Fibroblast of lung (primary cell): Measurements from ENCODE around the gene CLSTN1. TPM values are rescaled to one million over a fixed set of nuclear protein-coding genes. Genes with fewer than 3 reads are reported as not detected.

ENCODE experiments used
- DNase-seq, 2 donors: peaks; one replicate each; pipeline versions ENCODE4 v3.0.0 to v3.0.0-alpha.2; 2010; ENCODE audit warnings: low read depth in 2 of 2
- H2AFZ ChIP-seq: 2 replicates; pipeline ENCODE4 v1.5.1; 2012; ENCODE audit warnings: low read length, control low read depth, inconsistent platforms
- H3K27ac ChIP-seq: 2 replicates; pipeline ENCODE4 v1.5.1; 2011; ENCODE audit warnings: low read length, control low read depth; ENCODE audit not compliant: insufficient read depth
- H3K27me3 ChIP-seq: 2 replicates; pipeline ENCODE4 v1.5.1; 2011; ENCODE audit warnings: mild to moderate bottlenecking, low read length; ENCODE audit not compliant: control insufficient read depth, insufficient read depth
- H3K36me3 ChIP-seq: 2 replicates; pipeline ENCODE4 v1.5.1; 2011; ENCODE audit warnings: low read length; ENCODE audit not compliant: control insufficient read depth, insufficient read depth
- H3K4me1 ChIP-seq: 2 replicates; pipeline ENCODE4 v1.5.1; 2011; ENCODE audit warnings: low read length; ENCODE audit not compliant: control insufficient read depth, insufficient read depth; ENCODE audit errors: extremely low read depth
- H3K4me2 ChIP-seq: 2 replicates; pipeline ENCODE4 v1.5.1; 2011; ENCODE audit warnings: low read length, control low read depth; ENCODE audit not compliant: insufficient read depth; ENCODE audit errors: extremely low read depth
- H3K4me3 ChIP-seq, 4 experiments: fragments of 200-600 bp in 1 of 4; sonication (generic) in 1 of 4; replicated peaks in 1 of 4; 2 replicates each; pipeline ENCODE4 v1.5.1; 2011 to 2016; ENCODE audit warnings: low read length in 4 of 4, low read depth in 3 of 4, mild to moderate bottlenecking in 3 of 4, control low read depth in 2 of 4, inconsistent platforms in 1 of 4, mixed read lengths in 1 of 4; ENCODE audit not compliant: insufficient read depth in 1 of 4; ENCODE audit errors: control extremely low read depth in 1 of 4
- H3K79me2 ChIP-seq: 2 replicates; pipeline ENCODE4 v1.5.1; 2012; ENCODE audit warnings: mild to moderate bottlenecking, low read length, inconsistent platforms; ENCODE audit not compliant: control insufficient read depth, insufficient read depth
- H3K9ac ChIP-seq: 2 replicates; pipeline ENCODE4 v1.5.1; 2011; ENCODE audit warnings: mild to moderate bottlenecking, low read length, control low read depth; ENCODE audit not compliant: insufficient read depth
- H3K9me3 ChIP-seq: 2 replicates; pipeline ENCODE4 v1.5.1; 2012; ENCODE audit warnings: low read depth, low read length; ENCODE audit not compliant: control insufficient read depth, insufficient read depth
- H4K20me1 ChIP-seq: 2 replicates; pipeline ENCODE4 v1.5.1; 2011; ENCODE audit warnings: low read length; ENCODE audit not compliant: control insufficient read depth, insufficient read depth; ENCODE audit errors: extremely low read depth
- CTCF ChIP-seq, 2 donors: IDR thresholded peaks in 1 of 2; conservative IDR thresholded peaks in 1 of 2; 1 replicate in 1 of 2; 2 replicates in 1 of 2; pipeline ENCODE4 v1.5.1; 2011 to 2012; ENCODE audit warnings: low read length in 2 of 2, control low read depth in 1 of 2, inconsistent platforms in 1 of 2, low read depth in 1 of 2, mild to moderate bottlenecking in 1 of 2
- EZH2 ChIP-seq: IDR thresholded peaks from 2 replicates; pipeline ENCODE4 v1.5.1; 2012; ENCODE audit warnings: low read length, control low read depth, mild to moderate bottlenecking; ENCODE audit errors: missing control alignments
- polyA plus RNA-seq, 2 donors: library from polyadenylated mRNA; depleted of rRNA in 1 of 2; stranded (reverse) in 1 of 2; unstranded in 1 of 2; fragments of >200 nt; gene quantifications; 2 replicates each; pipeline ENCODE4 v1.2.1, GENCODE V29; 2011 to 2012; ENCODE audit warnings: missing spikeins in 1 of 2
- total RNA-seq: library from RNA; depleted of rRNA; stranded (reverse); fragments of >200 nt; gene quantifications from 2 replicates; pipeline ENCODE4 v1.2.1, GENCODE V29; 2014

CLSTN1 gene
- total and polyA plus RNA-seq, 2 donors (not counting 1 experiment from before 2014, with no cell fraction given): 57.4 to 115 TPM

GRCh38 chr1:9761855-9762254 lies 61.9 kb downstream of the CLSTN1 start:
- Histone ChIP-seq H3K9ac (no peak overlapping the region), H3K79me2 (no peaks in the 10 kb centered on the region), H3K4me1 (peaks cover 4% of the 10 kb centered on the region), H3K4me2 (no peak overlapping the region), H3K9me3 (no peaks in the 10 kb centered on the region), H3K4me3 (no peak overlapping the region), H2AFZ (no peak overlapping the region), H4K20me1 (no peaks in the 10 kb centered on the region), H3K27ac (no peak overlapping the region), H3K27me3 (no peaks in the 10 kb centered on the region), H3K36me3 (no peaks in the 10 kb centered on the region)
- DNase-seq: no peak
- TF ChIP-seq CTCF (conservative IDR thresholded peaks at IDR 0.05 in 1 of 2, IDR thresholded peaks at IDR 0.05 in 1 of 2; ENCODE audit: low read depth in 1 of 2, low read length in 2 of 2): no peak
- no peak for TF ChIP-seq EZH2

GRCh38 chr1:9760824-9761223 lies 62.9 kb downstream of the CLSTN1 start:
- Histone ChIP-seq H3K9me3 (no peaks in the 10 kb centered on the region), H3K79me2 (no peaks in the 10 kb centered on the region), H3K9ac (no peak overlapping the region), H3K27me3 (no peaks in the 10 kb centered on the region), H2AFZ (no peak overlapping the region), H3K36me3 (no peaks in the 10 kb centered on the region), H3K4me2 (no peak overlapping the region), H3K27ac (no peak overlapping the region), H4K20me1 (no peaks in the 10 kb centered on the region), H3K4me3 (no peak overlapping the region), H3K4me1 (peaks cover 2% of the 10 kb centered on the region)
- TF ChIP-seq EZH2 (no peak), CTCF (conservative IDR thresholded peaks at IDR 0.05 in 1 of 2, IDR thresholded peaks at IDR 0.05 in 1 of 2; ENCODE audit: low read depth in 1 of 2, low read length in 2 of 2) (no peak)
- DNase-seq: no peak

GRCh38 chr1:9759939-9760338 lies 63.8 kb downstream of the CLSTN1 start:
- Histone ChIP-seq H2AFZ (no peak overlapping the region), H3K27ac (no peak overlapping the region), H3K4me2 (no peak overlapping the region), H4K20me1 (no peaks in the 10 kb centered on the region), H3K36me3 (no peaks in the 10 kb centered on the region), H3K27me3 (no peaks in the 10 kb centered on the region), H3K9me3 (no peaks in the 10 kb centered on the region), H3K9ac (no peak overlapping the region), H3K4me3 (no peak overlapping the region), H3K79me2 (no peaks in the 10 kb centered on the region), H3K4me1 (peaks cover 2% of the 10 kb centered on the region)
- DNase-seq: no peak
- no peak for TF ChIP-seq EZH2
- TF ChIP-seq CTCF (conservative IDR thresholded peaks at IDR 0.05 in 1 of 2, IDR thresholded peaks at IDR 0.05 in 1 of 2; ENCODE audit: low read depth in 1 of 2, low read length in 2 of 2): no peak
